ENCODE data around the gene UBE2J2. TPM values are rescaled to one million over a fixed set of nuclear protein-coding genes. Genes with fewer than 3 reads are reported as not detected.
A peak's percentile ranks its signal among the peaks of the same experiment; 100 is the strongest.

The UBE2J2 gene
- total and polyA plus RNA-seq, 2 of the 13 experiments (the other 11 are each of a cell fraction or from before 2014, with no cell fraction given) = 25.4 to 29.4 TPM

DNA sequence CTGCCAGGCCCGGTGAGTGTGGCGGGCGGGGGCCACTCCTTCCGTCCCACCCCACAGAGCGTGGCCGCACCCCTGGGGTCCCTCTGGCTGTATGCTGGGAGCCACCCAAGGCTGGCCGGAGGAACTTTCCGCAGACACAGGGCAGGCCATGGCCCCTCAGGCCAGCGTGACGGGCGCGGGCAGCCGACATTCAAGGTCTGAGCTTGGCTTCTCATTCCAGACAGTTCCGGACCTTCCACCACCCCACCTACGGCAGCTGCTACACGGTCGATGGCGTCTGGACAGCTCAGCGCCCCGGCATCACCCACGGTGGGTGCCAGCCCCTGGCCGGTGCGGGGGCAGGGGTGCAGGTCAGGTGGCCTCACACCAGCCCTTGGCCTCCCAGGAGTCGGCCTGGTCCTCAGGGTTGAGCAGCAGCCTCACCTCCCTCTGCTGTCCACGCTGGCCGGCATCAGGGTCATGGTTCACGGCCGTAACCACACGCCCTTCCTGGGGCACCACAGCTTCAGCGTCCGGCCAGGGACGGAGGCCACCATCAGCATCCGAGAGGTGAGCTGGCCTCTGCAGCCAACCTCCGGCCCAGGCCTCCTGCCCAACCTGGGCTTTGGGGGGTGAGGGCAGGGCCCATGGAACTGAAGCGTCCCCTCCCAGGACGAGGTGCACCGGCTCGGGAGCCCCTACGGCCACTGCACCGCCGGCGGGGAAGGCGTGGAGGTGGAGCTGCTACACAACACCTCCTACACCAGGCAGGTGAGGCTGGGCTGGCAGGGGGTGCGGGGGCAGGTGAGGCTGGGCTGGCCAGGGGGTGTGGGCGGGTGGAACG is 13.8 kb upstream of the UBE2J2 start (continued):
- TF ChIP-seq, protein P1, sequence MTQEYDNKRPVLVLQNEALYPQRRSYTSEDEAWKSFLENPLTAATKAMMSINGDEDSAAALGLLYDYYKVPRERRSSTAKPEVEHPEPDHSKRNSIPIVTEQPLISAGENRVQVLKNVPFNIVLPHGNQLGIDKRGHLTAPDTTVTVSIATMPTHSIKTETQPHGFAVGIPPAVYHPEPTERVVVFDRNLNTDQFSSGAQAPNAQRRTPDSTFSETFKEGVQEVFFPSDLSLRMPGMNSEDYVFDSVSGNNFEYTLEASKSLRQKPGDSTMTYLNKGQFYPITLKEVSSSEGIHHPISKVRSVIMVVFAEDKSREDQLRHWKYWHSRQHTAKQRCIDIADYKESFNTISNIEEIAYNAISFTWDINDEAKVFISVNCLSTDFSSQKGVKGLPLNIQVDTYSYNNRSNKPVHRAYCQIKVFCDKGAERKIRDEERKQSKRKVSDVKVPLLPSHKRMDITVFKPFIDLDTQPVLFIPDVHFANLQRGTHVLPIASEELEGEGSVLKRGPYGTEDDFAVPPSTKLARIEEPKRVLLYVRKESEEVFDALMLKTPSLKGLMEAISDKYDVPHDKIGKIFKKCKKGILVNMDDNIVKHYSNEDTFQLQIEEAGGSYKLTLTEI (CRISPR knock-in tag; conservative IDR thresholded peaks at IDR 0.05) = no peak
- TF ChIP-seq ELF3 (CRISPR knock-in tag; IDR thresholded peaks at IDR 0.05) (0 out of 2 replicates have a peak, but pooled peaks have one; percentile 31), MTF1 (CRISPR knock-in tag; IDR thresholded peaks at IDR 0.05) (no peak), HOMEZ (CRISPR knock-in tag; IDR thresholded peaks at IDR 0.05; ENCODE audit: low read depth) (no peak), ZNF343 (CRISPR knock-in tag; IDR thresholded peaks at IDR 0.05) (0 out of 2 replicates have a peak, but pooled peaks have one; percentile 74), ZMYM4 (CRISPR knock-in tag; IDR thresholded peaks at IDR 0.05) (no peak), CHCHD3 (CRISPR knock-in tag; IDR thresholded peaks at IDR 0.05) (no peak), SNAI1 (CRISPR knock-in tag; IDR thresholded peaks at IDR 0.05; ENCODE audit: borderline replicate concordance) (no peak), GTF3A (CRISPR knock-in tag; conservative IDR thresholded peaks at IDR 0.05) (no peak), ZNF691 (CRISPR knock-in tag; IDR thresholded peaks at IDR 0.05; ENCODE audit: borderline replicate concordance, low read depth) (peak; percentile 65; the same call in 1 of the 2 replicates), CHD2 (IDR thresholded peaks at IDR 0.05; ENCODE audit: low read depth, low read length) (no peak), ZNF703 (CRISPR knock-in tag; IDR thresholded peaks at IDR 0.05; ENCODE audit: borderline replicate concordance) (no peak), NR2C2 (CRISPR knock-in tag; IDR thresholded peaks at IDR 0.05; ENCODE audit: borderline replicate concordance) (peak; percentile 96), HMGXB3 (CRISPR knock-in tag; IDR thresholded peaks at IDR 0.05; ENCODE audit: borderline replicate concordance) (no peak)

Data from HepG2 (cell line).